GM10248 (cell line): ENCODE data around the gene GSK3B.
"Not testable (repeated sequence)": the region's sequence is repeated elsewhere in the genome, so short reads cannot be mapped to it uniquely, and the experiment has no call there.

Experiments
- CTCF ChIA-PET: fragments of 300-600 bp; sonication (Branson Sonifier 250); formaldehyde crosslinking; extraction: SDS; loops from one replicate; lab custom pipeline; 2021; ENCODE audit warnings: antibody characterized with exemption; lab: Yijun Ruan, JAX
- POLR2A ChIA-PET: fragments of 350-650 bp; sonication (Branson Sonifier 250); formaldehyde crosslinking; extraction: SDS; loops from one replicate; lab custom pipeline; 2020; ENCODE audit warnings: antibody characterized with exemption; lab: Yijun Ruan, JAX
- DNase-seq: peaks from one replicate; pipeline ENCODE4 v3.0.0; 2012; ENCODE audit errors: extremely low spot score
- CTCF ChIP-seq: IDR thresholded peaks from 2 replicates; pipeline ENCODE4 v1.5.1; 2012; ENCODE audit warnings: mild to moderate bottlenecking, low read depth; ENCODE audit errors: extremely low read depth, missing control alignments, control extremely low read depth

The GSK3B gene

GRCh38 chr3:119990888-119991287 lies 103.4 kb downstream of the GSK3B start:
- no peak for TF ChIP-seq CTCF

GRCh38 chr3:119989981-119990655 lies 104.1 kb downstream of the GSK3B start:
- ChIA-PET POLR2A (no interaction called here), CTCF (interaction anchor here (0.8 to 1.2 kb wide), 2 partner anchors 8 to 41 kb away, joined by 3 to 4 read pairs; no protein-coding TSS in a partner anchor)
- no peak for TF ChIP-seq CTCF
- DNase-seq: no peak

More at GRCh38 chr3:119990888-119991287, 103.4 kb downstream of the GSK3B start:
- POLR2A ChIA-PET: no interaction called here
- CTCF ChIA-PET: no interaction called here
- no peak for DNase-seq

GRCh38 chr3:119986812-119987211 lies 107.4 kb downstream of the GSK3B start:
- DNase-seq, CTCF ChIA-PET, POLR2A ChIA-PET: not testable (repeated sequence)

GRCh38 chr3:119981386-119981785 lies 112.9 kb downstream of the GSK3B start:
- ChIA-PET POLR2A (no interaction called here), CTCF (interaction anchor here (1.2 to 2.0 kb wide), 4 partner anchors 12 to 89 kb away, joined by 3 to 5 read pairs (median 4); no protein-coding TSS in a partner anchor)
- DNase-seq: no peak
- TF ChIP-seq CTCF: no peak

- DNase-seq: no peak
- no peak for TF ChIP-seq CTCF
- ChIA-PET CTCF (no interaction called here), POLR2A (no interaction called here)
These were observed 115.6 kb downstream of the GSK3B start for GRCh38 chr3:119978554-119979208.

GRCh38 chr3:119977353-119977752 lies 116.9 kb downstream of the GSK3B start:
- ChIA-PET POLR2A (no interaction called here), CTCF (no interaction called here)
- TF ChIP-seq CTCF: no peak
- DNase-seq: no peak

GRCh38 chr3:119976214-119976613 lies 118.0 kb downstream of the GSK3B start:
- TF ChIP-seq CTCF: no peak
- ChIA-PET CTCF (no interaction called here), POLR2A (no interaction called here)
- no peak for DNase-seq
